Neural cell (in vitro differentiated cells): ENCODE results near the gene SULF2. TPM values are rescaled to one million over a fixed set of nuclear protein-coding genes. Genes with fewer than 3 reads are reported as not detected.

ENCODE experiments used
- H2AFZ ChIP-seq: fragments of 200-600, 300-800 bp; sonication (generic), shearing (Covaris generic); 2 replicates; pipeline ENCODE4 v1.6.0; 2014; ENCODE audit warnings: low read depth, mild to moderate bottlenecking, antibody characterized with exemption, low read length, moderate library complexity
- H3F3A ChIP-seq: fragments of 200-600 bp; shearing (Covaris generic); 2 replicates; pipeline ENCODE4 v1.6.1; 2016; ENCODE audit warnings: mild to moderate bottlenecking, moderate library complexity, mixed read lengths, antibody characterized with exemption, low read length; ENCODE audit not compliant: insufficient read depth, poor library complexity, severe bottlenecking
- H3K27ac ChIP-seq: fragments of 200-600, 300-800 bp; sonication (generic), shearing (Covaris generic); 2 replicates; pipeline ENCODE4 v1.5.1; 2014; ENCODE audit warnings: mild to moderate bottlenecking, low read length, moderate library complexity
- H3K27me3 ChIP-seq: fragments of 300-800, 200-600 bp; sonication (generic), shearing (Covaris generic); 2 replicates; pipeline ENCODE4 v1.6.0; 2014; ENCODE audit warnings: mild to moderate bottlenecking, low read depth, low read length, moderate library complexity; ENCODE audit not compliant: insufficient read depth
- H3K36me3 ChIP-seq: fragments of 300-800, 200-600 bp; sonication (generic), shearing (Covaris generic); 2 replicates; pipeline ENCODE4 v1.5.1; 2014; ENCODE audit warnings: mild to moderate bottlenecking, antibody characterized with exemption, low read length, moderate library complexity; ENCODE audit not compliant: insufficient read depth
- H3K4me2 ChIP-seq: fragments of 300-800, 200-600 bp; sonication (generic), shearing (Covaris generic); 2 replicates; pipeline ENCODE4 v1.6.0; 2014; ENCODE audit warnings: mild to moderate bottlenecking, low read length
- H3K4me3 ChIP-seq: fragments of 300-800, 200-600 bp; sonication (generic), shearing (Covaris generic); 2 replicates; pipeline ENCODE4 v1.5.1; 2014; ENCODE audit warnings: mild to moderate bottlenecking, low read length, moderate library complexity
- H3K79me2 ChIP-seq: fragments of 200-600 bp; shearing (Covaris generic); replicated peaks from 2 replicates; pipeline ENCODE4 v1.6.0; 2014; ENCODE audit warnings: mild to moderate bottlenecking, low read length, moderate library complexity; ENCODE audit not compliant: insufficient read depth
- H3K9ac ChIP-seq: fragments of 300-800, 200-600 bp; sonication (generic), shearing (Covaris generic); 2 replicates; pipeline ENCODE4 v1.6.1; 2016; ENCODE audit warnings: mild to moderate bottlenecking, low read length, mixed read lengths
- H3K9me2 ChIP-seq: fragments of 200-600 bp; shearing (Covaris generic); 2 replicates; pipeline ENCODE4 v1.6.1; 2016; ENCODE audit warnings: mild to moderate bottlenecking, low read length, mixed read lengths; ENCODE audit not compliant: insufficient read depth
- H3K9me3 ChIP-seq: fragments of 200-600, 300-800 bp; sonication (generic), shearing (Covaris generic); 2 replicates; pipeline ENCODE4 v1.6.1; 2016; ENCODE audit warnings: mild to moderate bottlenecking, mixed run types, low read length, moderate library complexity, mixed read lengths
- H4K20me1 ChIP-seq: fragments of 200-600 bp; shearing (Covaris generic); 2 replicates; pipeline ENCODE4 v1.6.1; 2016; ENCODE audit warnings: mild to moderate bottlenecking, mixed run types; ENCODE audit not compliant: insufficient read depth
- CTCF ChIP-seq: fragments of 450-650 bp; IDR thresholded peaks from 2 replicates; pipeline ENCODE4 v1.5.1; 2014; ENCODE audit warnings: antibody characterized with exemption, mild to moderate bottlenecking, moderate library complexity; ENCODE audit not compliant: poor library complexity, severe bottlenecking
- EP300 ChIP-seq: fragments of 450-650 bp; conservative IDR thresholded peaks from 2 replicates; pipeline ENCODE4 v1.6.1; 2014; ENCODE audit warnings: antibody characterized with exemption, mild to moderate bottlenecking, moderate library complexity; ENCODE audit not compliant: poor library complexity, severe bottlenecking
- EZH2 ChIP-seq: fragments of 200-600, 300-800 bp; shearing (Covaris generic), sonication (generic); IDR thresholded peaks from 2 replicates; pipeline ENCODE4 v1.6.1; 2014; ENCODE audit warnings: antibody characterized with exemption, low read length, borderline replicate concordance, mild to moderate bottlenecking; ENCODE audit not compliant: insufficient read depth, poor library complexity, severe bottlenecking
- MXI1 ChIP-seq: fragments of 450-650 bp; conservative IDR thresholded peaks from 2 replicates; pipeline ENCODE4 v1.6.1; 2014; ENCODE audit warnings: antibody characterized with exemption, mild to moderate bottlenecking; ENCODE audit not compliant: poor library complexity, severe bottlenecking
- POLR2AphosphoS5 ChIP-seq: IDR thresholded peaks from 2 replicates; pipeline ENCODE4 v1.6.1; 2012
- RAD21 ChIP-seq: fragments of 450-650 bp; conservative IDR thresholded peaks from 2 replicates; pipeline ENCODE4 v1.6.1; 2014; ENCODE audit warnings: antibody characterized with exemption, mild to moderate bottlenecking, moderate library complexity
- REST ChIP-seq: IDR thresholded peaks from 2 replicates; pipeline ENCODE4 v1.6.1; 2012; ENCODE audit warnings: borderline replicate concordance
- SMC3 ChIP-seq: fragments of 450-650 bp; conservative IDR thresholded peaks from 2 replicates; pipeline ENCODE4 v1.6.1; 2014; ENCODE audit warnings: antibody characterized with exemption, mild to moderate bottlenecking, moderate library complexity; ENCODE audit not compliant: poor library complexity
- TAF1 ChIP-seq: IDR thresholded peaks from 2 replicates; pipeline ENCODE4 v1.6.1; 2012; ENCODE audit warnings: low read depth
- polyA plus RNA-seq: library from polyadenylated mRNA; depleted of rRNA; stranded (reverse); fragments of >200 nt; gene quantifications from 2 replicates; pipeline ENCODE4 v1.2.3, GENCODE V29; 2014

Gene SULF2
- polyA plus RNA-seq, 1 donor from 2014 or later, result 30.0 TPM

GRCh38 chr20:47789764-47790579 lies 4.7 kb upstream of the SULF2 start:
- Histone ChIP-seq H3K9me2 (no peaks in the 10 kb centered on the region), H4K20me1 (no peaks in the 10 kb centered on the region), H3F3A (no peaks in the 10 kb centered on the region), H3K27me3 (no peaks in the 10 kb centered on the region), H3K36me3 (no peaks in the 10 kb centered on the region), H3K4me2 (no peak overlapping the region), H3K79me2 (no peaks in the 10 kb centered on the region), H2AFZ (no peak overlapping the region), H3K27ac (no peak overlapping the region), H3K9ac (no peak overlapping the region), H3K9me3 (no peaks in the 10 kb centered on the region), H3K4me3 (no peak overlapping the region)
- TF ChIP-seq SMC3, result peak; percentile 11
- TF ChIP-seq CTCF, result no peak

- H3K36me3 ChIP-seq, result no peaks in the 10 kb centered on the region
- H3F3A ChIP-seq, result no peaks in the 10 kb centered on the region
- no peak for TF ChIP-seq RAD21
- TF ChIP-seq MXI1, result no peak
- no peak for TF ChIP-seq CTCF
- TF ChIP-seq REST, result no peak
- no peak for TF ChIP-seq SMC3
- no peak for TF ChIP-seq POLR2AphosphoS5
- no peak for TF ChIP-seq EP300
- no peak for TF ChIP-seq TAF1
- no peak for TF ChIP-seq EZH2
- H3K9ac ChIP-seq, result no peak overlapping the region
- H3K9me3 ChIP-seq, result no peaks in the 10 kb centered on the region
- no peak overlapping the region for H3K4me3 ChIP-seq
- no peaks in the 10 kb centered on the region for H3K79me2 ChIP-seq
- H3K9me2 ChIP-seq, result no peaks in the 10 kb centered on the region
- H3K27me3 ChIP-seq, result peaks cover 2% of the 10 kb centered on the region
- H3K4me2 ChIP-seq, result no peak overlapping the region
- no peaks in the 10 kb centered on the region for H4K20me1 ChIP-seq
- H2AFZ ChIP-seq, result no peak overlapping the region
- H3K27ac ChIP-seq, result no peak overlapping the region
Observed at GRCh38 chr20:47789081-47789763, 3.9 kb upstream of the SULF2 start.
